ENCODE measurements around the gene TC2N. TPM values are rescaled to one million over a fixed set of nuclear protein-coding genes. Genes with fewer than 3 reads are reported as not detected.
A peak's percentile ranks its signal among the peaks of the same experiment; 100 is the strongest.
"Not testable (repeated sequence)": the region's sequence is repeated elsewhere in the genome, so short reads cannot be mapped to it uniquely, and the experiment has no call there.

Gene TC2N
- polyA plus RNA-seq, 3 donors, result 0.24 to 0.55 TPM; not detected in 1

GRCh38 chr14:91743305-91743653 lies 124.1 kb downstream of the TC2N start:
- no peaks in the 10 kb centered on the region for H3K36me3 Mint-ChIP-seq
- TF ChIP-seq, protein P1, sequence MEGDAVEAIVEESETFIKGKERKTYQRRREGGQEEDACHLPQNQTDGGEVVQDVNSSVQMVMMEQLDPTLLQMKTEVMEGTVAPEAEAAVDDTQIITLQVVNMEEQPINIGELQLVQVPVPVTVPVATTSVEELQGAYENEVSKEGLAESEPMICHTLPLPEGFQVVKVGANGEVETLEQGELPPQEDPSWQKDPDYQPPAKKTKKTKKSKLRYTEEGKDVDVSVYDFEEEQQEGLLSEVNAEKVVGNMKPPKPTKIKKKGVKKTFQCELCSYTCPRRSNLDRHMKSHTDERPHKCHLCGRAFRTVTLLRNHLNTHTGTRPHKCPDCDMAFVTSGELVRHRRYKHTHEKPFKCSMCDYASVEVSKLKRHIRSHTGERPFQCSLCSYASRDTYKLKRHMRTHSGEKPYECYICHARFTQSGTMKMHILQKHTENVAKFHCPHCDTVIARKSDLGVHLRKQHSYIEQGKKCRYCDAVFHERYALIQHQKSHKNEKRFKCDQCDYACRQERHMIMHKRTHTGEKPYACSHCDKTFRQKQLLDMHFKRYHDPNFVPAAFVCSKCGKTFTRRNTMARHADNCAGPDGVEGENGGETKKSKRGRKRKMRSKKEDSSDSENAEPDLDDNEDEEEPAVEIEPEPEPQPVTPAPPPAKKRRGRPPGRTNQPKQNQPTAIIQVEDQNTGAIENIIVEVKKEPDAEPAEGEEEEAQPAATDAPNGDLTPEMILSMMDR (IDR thresholded peaks at IDR 0.05), result no peak
- H3K36me3 ChIP-seq (replicated peaks in 1 of 2; ENCODE audit: control insufficient read depth in 1 of 2, insufficient read depth in 2 of 2, low read length in 2 of 2), result no peaks in the 10 kb centered on the region
- H3K4me3 Mint-ChIP-seq, result no peak overlapping the region
- no peak overlapping the region for H2AFZ ChIP-seq (ENCODE audit: insufficient read depth, low read depth, low read length, poor library complexity, severe bottlenecking)
- H3K79me2 ChIP-seq (ENCODE audit: insufficient read depth, low read length), result no peaks in the 10 kb centered on the region
- peaks cover 0 to 2% (median 0%) of the 10 kb centered on the region in 7 donors for H3K9me3 Mint-ChIP-seq
- H3K4me2 ChIP-seq (replicated peaks; ENCODE audit: extremely low read depth, low read length, poor library complexity, severe bottlenecking), result no peak overlapping the region
- peak overlapping the region in 1 of 7 donors; percentile 7 for H3K27ac Mint-ChIP-seq
- H3K4me1 Mint-ChIP-seq, result no peaks in the 10 kb centered on the region
- no peaks in the 10 kb centered on the region for H3K9me3 ChIP-seq (replicated peaks in 1 of 2; ENCODE audit: control insufficient read depth in 1 of 2, insufficient read depth in 1 of 2, low read length in 2 of 2)
- intact Hi-C loops (cut with micrococcal nuclease), result no loop called here
- H3K9ac ChIP-seq (ENCODE audit: insufficient read depth, low read length, poor library complexity, severe bottlenecking), result no peak overlapping the region
- no peaks in the 10 kb centered on the region for H4K20me1 ChIP-seq (ENCODE audit: insufficient read depth, low read length)
- no peak for DNase-seq
- peaks cover 0 to 5% (median 3%) of the 10 kb centered on the region in 3 donors for H3K27me3 Mint-ChIP-seq (ENCODE audit: low read depth in 3 of 3)
- 100% methylated on average over 1 of the region's 2 CpGs for WGBS (ENCODE audit: insufficient coverage)
- no peak overlapping the region for H3K4me3 ChIP-seq (replicated peaks in 1 of 3; ENCODE audit: low read depth in 2 of 3, low read length in 3 of 3)
- H3K27ac ChIP-seq (ENCODE audit: low read depth in 1 of 2, low read length in 2 of 2), result no peak overlapping the region
- no peaks in the 10 kb centered on the region for H3K27me3 ChIP-seq (ENCODE audit: control insufficient read depth in 2 of 2, insufficient read depth in 2 of 2, low read length in 2 of 2)
- H3K4me1 ChIP-seq (ENCODE audit: control insufficient read depth in 1 of 2, insufficient read depth in 2 of 2, low read length in 2 of 2), result no peaks in the 10 kb centered on the region

DNA sequence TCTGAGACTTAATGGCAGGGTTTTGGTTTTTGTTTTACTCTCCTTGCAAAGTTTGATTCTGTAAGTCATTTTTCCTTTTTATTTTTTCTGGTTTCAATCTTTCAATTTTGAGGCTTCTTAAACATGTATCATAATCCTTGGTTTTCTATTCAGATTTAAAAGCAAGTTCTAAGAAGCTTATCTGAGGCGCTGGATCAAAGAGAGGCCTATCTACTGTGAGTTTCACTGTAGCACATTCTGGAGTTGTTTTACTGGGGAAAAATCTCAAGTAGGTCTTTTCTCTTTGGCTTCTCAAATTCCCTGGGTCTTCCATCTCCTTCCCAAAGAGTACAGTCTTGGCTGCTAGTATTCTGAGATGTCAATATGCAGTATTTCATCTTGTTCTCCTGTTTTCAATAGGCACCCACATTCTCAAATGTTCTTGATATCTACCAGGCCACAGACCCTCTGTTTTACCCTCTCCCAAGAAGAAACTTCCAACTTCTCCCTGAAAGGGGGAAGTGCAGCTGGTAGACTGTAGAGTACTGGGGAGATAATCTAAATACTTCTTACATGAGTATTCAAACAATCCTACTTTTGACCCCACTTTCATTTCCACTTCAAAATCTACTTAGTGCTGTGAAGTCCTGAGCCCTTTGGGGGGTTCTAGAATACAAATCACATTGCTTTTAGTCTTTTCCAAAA lies 124.6 kb downstream of the TC2N start:
- Histone ChIP-seq H3K9ac (ENCODE audit: insufficient read depth, low read length, poor library complexity, severe bottlenecking) (no peak overlapping the region), H3K27me3 (ENCODE audit: control insufficient read depth in 2 of 2, insufficient read depth in 2 of 2, low read length in 2 of 2) (no peaks in the 10 kb centered on the region), H2AFZ (ENCODE audit: insufficient read depth, low read depth, low read length, poor library complexity, severe bottlenecking) (no peak overlapping the region), H3K4me1 (ENCODE audit: control insufficient read depth in 1 of 2, insufficient read depth in 2 of 2, low read length in 2 of 2) (no peaks in the 10 kb centered on the region), H3K9me3 (replicated peaks in 1 of 2; ENCODE audit: control insufficient read depth in 1 of 2, insufficient read depth in 1 of 2, low read length in 2 of 2) (no peaks in the 10 kb centered on the region), H3K4me2 (replicated peaks; ENCODE audit: extremely low read depth, low read length, poor library complexity, severe bottlenecking) (no peak overlapping the region), H3K36me3 (replicated peaks in 1 of 2; ENCODE audit: control insufficient read depth in 1 of 2, insufficient read depth in 2 of 2, low read length in 2 of 2) (no peaks in the 10 kb centered on the region), H4K20me1 (ENCODE audit: insufficient read depth, low read length) (no peaks in the 10 kb centered on the region), H3K4me3 (replicated peaks in 1 of 3; ENCODE audit: low read depth in 2 of 3, low read length in 3 of 3) (no peak overlapping the region), H3K79me2 (ENCODE audit: insufficient read depth, low read length) (no peaks in the 10 kb centered on the region), H3K27ac (ENCODE audit: low read depth in 1 of 2, low read length in 2 of 2) (no peak overlapping the region)
- Mint-ChIP-seq H3K4me1 (no peaks in the 10 kb centered on the region), H3K36me3 (no peaks in the 10 kb centered on the region), H3K4me3 (no peak overlapping the region), H3K27me3 (ENCODE audit: low read depth in 3 of 3) (peaks cover 0 to 5% (median 3%) of the 10 kb centered on the region in 3 donors), H3K27ac (no peak overlapping the region), H3K9me3 (peaks cover 0 to 2% (median 0%) of the 10 kb centered on the region in 7 donors)
- TF ChIP-seq, protein P1 (IDR thresholded peaks at IDR 0.05), result no peak
- no peak for DNase-seq
- intact Hi-C loops (cut with micrococcal nuclease), result no loop called here
- no CpG with 5 or more reads among the region's 1 CpG for WGBS (ENCODE audit: insufficient coverage)

DNA sequence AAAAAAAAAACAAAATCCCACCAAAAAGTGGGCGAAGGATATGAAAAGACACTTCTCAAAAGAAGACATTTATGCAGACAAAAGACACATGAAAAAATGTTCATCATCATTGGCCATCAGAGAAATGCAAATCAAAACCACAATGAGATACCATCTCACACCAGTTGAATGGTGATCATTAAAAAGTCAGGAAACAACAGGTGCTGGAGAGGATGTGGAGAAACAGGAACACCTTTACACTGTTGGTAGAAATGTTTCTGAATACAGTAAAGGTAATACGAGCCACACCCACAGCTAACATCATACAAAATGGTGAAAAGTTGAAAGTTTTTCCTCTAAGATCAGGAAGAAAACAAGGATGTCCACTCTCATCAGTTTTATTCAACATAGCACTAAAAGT lies 127.5 kb downstream of the TC2N start:
- H3K36me3 Mint-ChIP-seq; intact Hi-C loops (cut with micrococcal nuclease); H3K27me3 ChIP-seq (ENCODE audit: control insufficient read depth in 2 of 2, insufficient read depth in 2 of 2, low read length in 2 of 2); H3K4me2 ChIP-seq (replicated peaks; ENCODE audit: extremely low read depth, low read length, poor library complexity, severe bottlenecking); H3K27ac ChIP-seq (ENCODE audit: low read depth in 1 of 2, low read length in 2 of 2); H3K27ac Mint-ChIP-seq; DNase-seq; H3K4me3 ChIP-seq (replicated peaks in 1 of 3; ENCODE audit: low read depth in 2 of 3, low read length in 3 of 3); H3K9me3 Mint-ChIP-seq; H4K20me1 ChIP-seq (ENCODE audit: insufficient read depth, low read length); H3K4me1 ChIP-seq (ENCODE audit: control insufficient read depth in 1 of 2, insufficient read depth in 2 of 2, low read length in 2 of 2); H3K9ac ChIP-seq (ENCODE audit: insufficient read depth, low read length, poor library complexity, severe bottlenecking); H3K4me3 Mint-ChIP-seq; H3K79me2 ChIP-seq (ENCODE audit: insufficient read depth, low read length); H3K9me3 ChIP-seq (replicated peaks in 1 of 2; ENCODE audit: control insufficient read depth in 1 of 2, insufficient read depth in 1 of 2, low read length in 2 of 2); H3K4me1 Mint-ChIP-seq; H2AFZ ChIP-seq (ENCODE audit: insufficient read depth, low read depth, low read length, poor library complexity, severe bottlenecking); H3K27me3 Mint-ChIP-seq (ENCODE audit: low read depth in 3 of 3); H3K36me3 ChIP-seq (replicated peaks in 1 of 2; ENCODE audit: control insufficient read depth in 1 of 2, insufficient read depth in 2 of 2, low read length in 2 of 2): not testable (repeated sequence)
- WGBS (ENCODE audit: insufficient coverage), result no CpG with 5 or more reads among the region's 2 CpGs
